Measurements from ENCODE around the gene ACOX2.

ACOX2 gene

DNA sequence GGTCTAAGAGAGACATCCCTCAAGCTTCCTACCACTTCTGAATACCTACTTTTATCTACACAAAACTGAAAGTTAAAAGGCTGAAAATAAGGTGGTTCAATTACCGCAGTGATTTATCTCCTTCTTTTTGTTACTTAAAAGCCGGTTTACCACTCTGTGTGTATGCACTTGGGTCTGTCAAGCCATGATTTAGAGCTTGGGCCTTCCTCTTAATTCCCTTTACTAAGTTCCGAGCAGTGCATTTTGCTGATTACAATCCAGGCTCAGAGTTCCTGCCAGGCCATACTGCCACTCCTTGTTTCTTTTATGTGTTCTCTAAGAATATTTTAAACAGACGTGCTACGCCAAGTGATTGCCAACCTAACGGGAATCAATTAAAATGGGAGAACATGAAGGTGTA is 28.6 kb downstream of the ACOX2 start:
- no peak for DNase-seq (ENCODE audit: low read depth in 2 of 2)

GRCh38 chr3:58507356-58508078 is 29.5 kb downstream of the ACOX2 start:
- no peak for DNase-seq (ENCODE audit: low read depth in 2 of 2)

DNA sequence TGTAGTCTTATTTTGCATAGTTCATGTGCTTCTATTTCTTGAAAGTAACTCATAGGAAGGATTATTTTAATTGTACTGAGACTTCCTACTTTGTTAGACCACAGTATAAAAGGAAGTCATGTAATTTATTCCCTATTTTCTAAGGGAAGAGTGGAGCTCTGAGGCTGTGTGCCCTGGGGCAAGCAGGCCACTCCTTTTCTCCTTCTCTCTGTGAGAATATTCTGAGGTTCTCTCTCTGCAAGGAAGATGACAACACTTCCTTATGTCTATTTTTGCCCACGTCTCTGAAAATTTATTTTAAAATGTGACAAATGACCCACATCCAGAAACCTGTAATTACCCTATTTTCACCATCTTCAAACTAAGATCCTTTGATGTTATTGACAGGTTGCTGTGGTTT is 34.1 kb downstream of the ACOX2 start:
- DNase-seq (ENCODE audit: low read depth in 2 of 2), result no peak

GRCh38 chr3:58497097-58497496 is 39.9 kb downstream of the ACOX2 start:
- no peak for DNase-seq (ENCODE audit: low read depth in 2 of 2)

DNA sequence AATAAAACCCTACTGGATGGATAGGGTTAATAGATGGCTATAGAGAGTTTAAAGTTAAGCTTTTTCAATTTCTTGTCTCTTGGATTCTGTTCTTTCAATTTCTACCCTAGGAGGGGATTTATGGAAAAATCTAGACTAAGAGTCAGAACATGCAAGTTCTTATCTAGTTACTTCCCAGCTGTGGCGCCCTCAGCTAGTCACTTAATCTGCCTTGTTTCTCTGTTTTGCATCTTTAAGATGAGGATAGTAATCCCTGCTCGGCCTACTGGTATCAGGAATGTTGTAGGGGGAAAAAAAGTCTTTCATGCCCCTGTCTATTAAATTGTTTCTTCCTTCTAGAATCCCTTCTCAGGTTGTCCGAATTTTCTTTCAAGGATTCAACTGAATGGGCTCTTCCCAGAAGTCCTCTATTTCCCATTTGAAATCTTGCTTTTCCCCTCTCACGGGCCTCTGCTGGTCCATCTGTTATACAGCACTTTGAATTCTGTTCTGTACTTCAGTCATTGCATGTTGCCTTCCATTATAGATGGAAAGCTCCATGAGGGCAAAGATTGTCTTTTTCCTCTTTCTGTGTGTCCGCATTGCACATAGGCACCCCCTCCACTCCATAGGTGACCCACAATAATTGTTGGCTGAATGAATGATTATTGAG is 40.7 kb downstream of the ACOX2 start:
- DNase-seq (ENCODE audit: low read depth in 2 of 2), result no peak

GRCh38 chr3:58495101-58495500 is 41.9 kb downstream of the ACOX2 start:
- no peak for DNase-seq (ENCODE audit: low read depth in 2 of 2)

GRCh38 chr3:58494107-58494506 is 42.9 kb downstream of the ACOX2 start:
- no peak for DNase-seq (ENCODE audit: low read depth in 2 of 2)

DNA sequence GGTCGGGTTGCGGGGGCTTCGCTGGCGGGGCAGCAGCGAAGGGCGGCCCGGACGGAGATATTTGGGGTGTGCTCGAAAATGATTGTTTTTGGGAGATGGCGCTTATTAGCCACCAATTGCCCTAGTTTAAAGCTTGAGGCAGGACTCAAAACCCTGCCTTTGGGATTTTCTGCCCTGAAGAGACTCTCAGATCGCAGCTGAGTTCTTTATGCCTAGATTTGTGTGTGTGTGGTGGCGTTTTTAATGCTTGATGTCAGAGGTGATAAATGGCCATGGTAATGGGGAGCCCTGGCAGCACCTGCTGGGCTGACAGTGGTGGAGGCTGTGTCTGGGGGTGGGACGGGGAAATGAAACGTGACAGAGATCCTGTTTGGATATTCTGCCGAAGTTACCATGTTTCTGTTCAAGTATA is 44.5 kb downstream of the ACOX2 start:
- no peak for DNase-seq (ENCODE audit: low read depth in 2 of 2)

DNA sequence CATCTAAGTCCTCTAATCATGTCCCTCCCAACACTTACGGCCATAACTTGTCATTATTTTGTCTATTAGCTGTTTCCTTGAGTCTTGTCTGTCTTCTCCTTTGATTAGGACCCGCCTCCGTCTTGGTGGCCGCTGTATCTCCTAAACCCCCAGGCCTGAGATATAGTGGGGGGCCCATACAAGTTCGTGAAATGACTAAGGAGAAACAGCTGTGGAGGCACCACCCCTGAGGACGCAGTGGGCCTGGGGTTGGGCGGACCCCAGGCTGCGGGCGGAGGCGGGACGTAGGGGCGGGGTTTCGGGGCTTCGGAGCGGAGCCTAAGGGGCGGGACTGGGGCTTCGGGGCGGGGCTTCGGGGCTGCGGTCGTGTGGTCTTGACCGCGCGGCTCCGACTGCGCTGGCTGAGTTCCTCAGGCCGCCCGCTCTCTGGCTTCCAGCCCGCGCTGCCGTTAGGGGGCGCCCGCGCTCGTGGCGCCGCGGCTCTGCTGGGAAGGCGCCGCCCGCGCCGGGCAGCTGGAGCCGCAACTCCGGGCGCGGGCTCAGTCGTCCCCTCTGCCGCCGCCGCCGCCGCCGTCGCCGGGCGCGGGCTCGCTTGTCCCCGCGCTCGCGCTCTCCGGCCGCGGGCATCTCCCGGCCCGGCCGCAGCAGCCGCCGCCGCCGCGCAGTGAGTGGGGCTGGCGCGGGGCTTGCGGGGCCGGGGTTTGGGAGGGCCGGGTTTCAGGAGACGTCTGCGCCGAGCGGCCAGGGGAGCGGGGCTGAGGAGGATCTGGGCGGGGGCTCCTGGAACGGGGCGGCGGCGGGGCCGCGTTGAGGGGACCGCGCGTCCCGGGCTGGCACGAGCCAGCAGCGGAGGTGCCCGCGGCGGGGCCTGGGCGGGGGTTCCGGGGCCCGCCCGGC is 45.2 kb downstream of the ACOX2 start, which contains the start of gene KCTD6:
Gene KCTD6, plus strand, starts transcription at position 591 of the 897 bp plus-strand sequence. CDS start 6,660 bp downstream, outside the sequence.
- DNase-seq (ENCODE audit: low read depth in 2 of 2), result peak; percentile 74 to 81

- DNase-seq (ENCODE audit: low read depth in 2 of 2), result no peak
Observed at GRCh38 chr3:58490860-58491501, 46.0 kb downstream of the ACOX2 start.

DNA sequence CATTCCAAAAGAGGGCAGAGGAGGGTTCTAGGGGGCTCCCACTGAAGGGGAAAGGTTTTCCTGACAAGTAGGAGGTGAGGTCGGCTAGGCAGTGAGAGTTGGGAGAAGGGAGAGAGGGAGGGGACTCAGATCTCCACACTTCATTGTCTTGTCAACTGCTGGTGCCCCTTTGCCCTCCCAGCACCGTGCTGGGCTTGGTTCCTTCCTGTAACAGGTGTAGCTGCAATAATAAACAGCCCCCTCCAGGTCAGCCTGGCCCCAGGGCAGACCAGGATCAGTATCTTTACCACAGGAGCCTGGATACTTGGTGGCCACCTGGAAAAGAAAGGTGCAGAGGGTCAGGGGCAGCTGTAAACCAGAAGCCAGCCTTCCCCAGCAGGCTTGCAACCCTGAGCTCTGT is 48.0 kb downstream of the ACOX2 start:
- no peak for DNase-seq (ENCODE audit: low read depth in 2 of 2)

- no peak for DNase-seq (ENCODE audit: low read depth in 2 of 2)
Observed at GRCh38 chr3:58487140-58487886, 49.7 kb downstream of the ACOX2 start.

GRCh38 chr3:58485801-58486435 is 51.1 kb downstream of the ACOX2 start:
- no peak for DNase-seq (ENCODE audit: low read depth in 2 of 2)

DNA sequence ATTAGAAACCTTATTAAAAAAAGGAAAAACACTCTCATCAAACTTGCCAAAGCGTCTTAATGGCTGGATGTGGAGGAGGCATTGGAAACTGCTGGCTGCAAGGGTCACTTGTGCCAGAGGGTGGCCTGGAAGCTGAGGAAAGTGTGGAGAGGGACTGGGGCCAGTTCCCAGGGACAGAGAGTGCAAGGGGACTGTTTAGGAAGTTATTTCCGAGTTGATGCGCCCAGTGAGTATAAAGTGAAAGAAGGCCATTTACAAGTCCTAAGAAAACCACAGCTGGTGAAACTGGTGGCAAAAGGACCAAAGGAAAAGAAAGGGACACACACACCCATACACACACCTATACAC is 52.3 kb downstream of the ACOX2 start:
- DNase-seq (ENCODE audit: low read depth in 2 of 2), result no peak

DNA sequence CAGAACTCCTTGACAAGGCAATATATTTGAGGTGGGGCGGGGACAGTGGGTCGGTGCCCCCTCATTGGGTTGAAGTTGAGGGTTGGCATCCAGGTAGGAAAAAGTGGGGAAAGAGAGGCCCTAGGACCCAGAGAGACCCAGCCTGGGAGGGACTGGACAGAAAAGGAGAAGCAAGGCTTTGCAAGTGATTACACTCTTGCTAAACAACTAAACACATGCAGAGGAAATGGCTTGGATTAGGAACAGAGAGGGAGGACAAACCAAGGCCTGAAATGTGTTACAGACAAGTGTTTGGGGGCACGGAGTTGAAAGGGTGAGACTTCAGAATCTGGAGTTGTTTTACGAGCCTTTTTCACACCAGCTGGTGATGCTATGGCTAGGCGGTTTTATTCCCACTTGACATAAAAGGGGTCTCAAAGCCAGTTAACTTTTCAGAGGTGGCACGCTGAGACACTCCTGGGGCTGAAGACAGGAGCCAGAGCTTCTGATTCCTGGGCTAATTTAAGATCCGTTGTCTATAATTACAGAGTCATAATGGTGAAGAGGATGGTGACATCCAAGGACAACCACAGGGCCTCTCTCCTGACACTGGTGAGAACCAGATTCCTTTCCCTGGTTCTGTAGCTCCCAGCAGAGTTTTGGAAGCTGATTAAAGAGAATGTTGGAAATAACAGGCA is 52.8 kb downstream of the ACOX2 start:
- DNase-seq (ENCODE audit: low read depth in 2 of 2), result no peak

- DNase-seq (ENCODE audit: low read depth in 2 of 2), result no peak
Observed at GRCh38 chr3:58482917-58483636, 53.9 kb downstream of the ACOX2 start.

DNA sequence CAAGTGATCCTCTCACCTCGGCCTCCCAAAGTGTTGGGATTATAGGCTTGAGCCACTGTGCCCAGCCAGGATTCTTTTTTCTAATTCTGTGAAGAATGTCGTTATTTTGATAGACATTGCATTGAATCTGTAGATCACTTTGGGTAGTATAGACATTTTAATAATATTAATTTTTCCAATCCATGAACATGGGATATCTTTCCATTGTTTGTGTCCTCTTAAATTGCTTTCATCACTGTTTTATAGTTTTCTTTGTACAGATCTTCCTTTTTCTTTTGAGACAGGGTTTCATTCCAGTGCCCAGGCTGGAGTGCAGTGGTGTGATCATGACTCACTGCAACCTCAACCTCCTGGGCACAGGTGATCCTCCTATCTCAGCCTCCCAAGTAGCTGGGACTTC is 56.7 kb downstream of the ACOX2 start:
- no peak for DNase-seq (ENCODE audit: low read depth in 2 of 2)

DNA sequence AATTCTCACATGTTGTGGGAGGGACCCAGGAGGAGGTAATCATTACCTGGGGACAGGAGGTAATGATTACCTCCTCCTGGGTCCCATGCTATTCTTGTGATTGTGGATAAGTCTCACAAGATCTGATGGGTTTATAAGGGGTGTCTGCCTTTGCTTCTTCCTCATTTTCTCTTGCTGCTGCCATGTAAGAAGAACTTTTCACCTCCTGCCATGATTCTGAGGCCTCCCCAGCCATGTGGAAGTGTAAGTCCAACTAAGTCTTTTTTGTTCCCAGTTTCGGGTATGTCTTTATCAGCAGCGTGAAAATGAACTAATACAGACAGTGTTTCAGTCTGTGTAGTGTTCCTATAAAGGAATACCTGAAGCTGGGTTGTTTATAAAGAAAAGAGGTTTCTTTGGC is 58.2 kb downstream of the ACOX2 start:
- no peak for DNase-seq (ENCODE audit: low read depth in 2 of 2)

GRCh38 chr3:58474967-58475578 is 61.9 kb downstream of the ACOX2 start:
- DNase-seq (ENCODE audit: low read depth in 2 of 2), result no peak
